HepG2 (cell line): Measurements from ENCODE around the gene PLIN1. TPM values are rescaled to one million over a fixed set of nuclear protein-coding genes. Genes with fewer than 3 reads are reported as not detected.
A peak's percentile ranks its signal among the peaks of the same experiment; 100 is the strongest.

ENCODE experiments used
- DMAP1 ChIP-seq: IDR thresholded peaks from 2 replicates; pipeline ENCODE4 v1.6.1; 2016
- ERF ChIP-seq: IDR thresholded peaks from 2 replicates; pipeline ENCODE4 v1.6.1; 2018; ENCODE audit warnings: missing biosample characterization, missing genetic modification reagents
- GZF1 ChIP-seq: sonication (generic); formaldehyde crosslinking; IDR thresholded peaks from 2 replicates; pipeline ENCODE4 v1.5.1; 2020; ENCODE audit warnings: mild to moderate bottlenecking, missing genetic modification reagents
- HIVEP1 ChIP-seq: sonication (generic); formaldehyde crosslinking; IDR thresholded peaks from 2 replicates; pipeline ENCODE4 v1.4.0; 2020; ENCODE audit warnings: mild to moderate bottlenecking, missing genetic modification reagents
- HNF4G ChIP-seq, 2 experiments: sonication (generic) in 1 of 2; formaldehyde crosslinking in 1 of 2; IDR thresholded peaks; 2 replicates each; pipeline versions ENCODE4 v1.4.0 to v1.6.1; 2011 to 2020; ENCODE audit warnings: borderline replicate concordance in 2 of 2, low read depth in 2 of 2, mild to moderate bottlenecking in 2 of 2, low read length in 1 of 2, missing genetic modification reagents in 1 of 2, moderate library complexity in 1 of 2
- HOXA3 ChIP-seq: sonication (generic); formaldehyde crosslinking; IDR thresholded peaks from 2 replicates; pipeline ENCODE4 v1.5.0; 2020; ENCODE audit warnings: missing genetic modification reagents
- HOXA7 ChIP-seq: sonication (generic); formaldehyde crosslinking; IDR thresholded peaks from 2 replicates; pipeline ENCODE4 v1.8.1; 2022; ENCODE audit warnings: mild to moderate bottlenecking, missing genetic modification reagents, moderate library complexity
- MLLT10 ChIP-seq: sonication (generic); formaldehyde crosslinking; IDR thresholded peaks from 2 replicates; pipeline ENCODE4 v1.4.0; 2020; ENCODE audit warnings: missing genetic modification reagents
- RXRB ChIP-seq: IDR thresholded peaks from 2 replicates; pipeline ENCODE4 v1.6.1; 2016; ENCODE audit warnings: borderline replicate concordance, missing genetic modification reagents, missing compliant biosample characterization
- SAFB2 ChIP-seq: sonication (generic); formaldehyde crosslinking; IDR thresholded peaks from 2 replicates; pipeline ENCODE4 v1.5.1; 2020; ENCODE audit warnings: missing genetic modification reagents, low read depth, mild to moderate bottlenecking, borderline replicate concordance
- ZNF333 ChIP-seq: sonication (generic); formaldehyde crosslinking; IDR thresholded peaks from 2 replicates; pipeline ENCODE4 v1.4.0; 2020; ENCODE audit warnings: mild to moderate bottlenecking, missing genetic modification reagents, borderline replicate concordance
- ZNF883 ChIP-seq: sonication (generic); formaldehyde crosslinking; IDR thresholded peaks from 2 replicates; pipeline ENCODE4 v1.5.1; 2020; ENCODE audit warnings: mild to moderate bottlenecking, missing genetic modification reagents; ENCODE audit errors: not compliant biosample characterization
- ZSCAN9 ChIP-seq: IDR thresholded peaks from 2 replicates; pipeline ENCODE4 v1.6.1; 2016; ENCODE audit warnings: borderline replicate concordance
- polyA plus RNA-seq, 8 experiments: library from polyadenylated mRNA; depleted of rRNA in 3 of 8; stranded (reverse) in 7 of 8; unstranded in 1 of 8; fragments of >200 nt; fragmentation: Illumina TruSeq in 4 of 8; extraction: Trizol in 4 of 8; gene quantifications; 2 replicates each; pipeline versions ENCODE4 v1.2.1 to v1.2.3, GENCODE V29; 2011 to 2016; ENCODE audit warnings: low read depth in 4 of 8, missing spikeins in 1 of 8, mixed read lengths in 1 of 8; ENCODE audit not compliant: insufficient read depth in 1 of 8
- total RNA-seq, 5 experiments: library from RNA; depleted of rRNA; stranded (reverse); fragments of >200 nt; fragmentation: Illumina TruSeq; extraction: Trizol; gene quantifications; 2 replicates each; pipeline ENCODE4 v1.2.3, GENCODE V29; 2016; ENCODE audit warnings: low read depth in 1 of 5
- TF ChIP-seq, protein P1 (sequence below), 2 experiments: IDR thresholded peaks; 2 replicates each; pipeline ENCODE4 v1.6.1; 2011 to 2012; ENCODE audit warnings: low read length in 2 of 2, borderline replicate concordance in 1 of 2, low read depth in 1 of 2, mild to moderate bottlenecking in 1 of 2, moderate library complexity in 1 of 2
- TF ChIP-seq, protein P2 (sequence below): IDR thresholded peaks from 2 replicates; pipeline ENCODE4 v1.6.1; 2016; ENCODE audit warnings: low read depth, missing genetic modification reagents, missing compliant biosample characterization

The PLIN1 gene
- total and polyA plus RNA-seq, 2 of the 13 experiments (the other 11 are each of a cell fraction or from before 2014, with no cell fraction given), result 0.74 to 1.2 TPM

DNA sequence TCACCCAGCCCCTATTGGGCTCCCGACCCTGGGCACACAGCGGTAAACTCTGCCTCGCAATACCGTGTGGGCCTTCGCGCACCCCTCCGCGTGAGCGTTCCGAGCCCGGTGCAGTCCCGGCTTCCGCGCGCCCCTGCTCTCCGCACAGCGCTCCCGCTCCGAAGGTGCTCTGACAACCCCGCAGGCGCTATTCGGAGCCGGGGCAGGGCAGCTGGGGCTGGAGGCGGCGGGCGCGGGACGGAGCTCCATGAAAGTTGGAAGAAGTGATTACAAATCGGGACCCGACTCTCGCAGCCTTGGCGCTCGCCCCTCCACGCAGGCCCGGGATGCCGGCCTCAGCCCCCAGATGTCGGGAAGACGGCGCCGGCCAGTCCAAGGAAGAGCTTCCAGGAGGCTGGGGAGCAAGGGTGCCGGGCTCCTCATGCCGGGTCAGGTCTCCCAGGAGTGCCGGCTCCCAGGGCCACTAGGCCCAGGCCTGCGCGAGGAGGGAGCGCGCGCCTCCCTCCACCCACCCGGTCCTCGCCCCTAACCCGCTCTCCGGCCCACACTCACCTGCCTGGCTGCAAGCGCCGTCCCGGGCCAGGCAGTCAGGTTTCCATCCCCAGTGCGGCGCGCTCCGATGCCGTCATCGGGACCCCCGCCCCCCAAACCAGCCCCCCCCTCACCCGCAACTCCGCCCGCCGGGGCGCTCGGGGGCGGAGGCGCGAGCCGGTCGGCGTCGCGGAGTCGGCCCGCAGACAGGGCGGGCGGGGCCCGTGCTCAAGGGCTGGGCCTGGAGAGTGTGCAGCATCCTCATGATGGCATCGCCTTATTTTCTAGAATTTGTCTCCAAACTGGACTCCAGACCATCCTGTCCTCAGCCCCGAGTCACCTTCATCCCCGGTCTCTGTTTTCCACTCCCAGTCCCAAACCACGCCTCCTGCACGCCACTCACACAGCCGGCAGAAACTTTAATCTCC lies 24.0 kb downstream of the PLIN1 start, which contains the start of gene KIF7 (continued):
- TF ChIP-seq ZSCAN9 (CRISPR knock-in tag) (no peak), HOXA3 (CRISPR knock-in tag) (peak; percentile 38), HOXA7 (CRISPR knock-in tag) (no peak), SAFB2 (CRISPR knock-in tag) (0 out of 2 replicates have a peak, but pooled peaks have one; percentile 25), MLLT10 (CRISPR knock-in tag) (no peak), ZNF883 (CRISPR knock-in tag) (peak; percentile 36), RXRB (no peak), ERF (CRISPR knock-in tag) (no peak), HNF4G (IDR thresholded peaks at IDR 0.05; ENCODE audit: borderline replicate concordance, low read depth, low read length) (no peak), HNF4G (CRISPR knock-in tag; IDR thresholded peaks at IDR 0.05; ENCODE audit: borderline replicate concordance, low read depth) (no peak), GZF1 (CRISPR knock-in tag) (no peak), ZNF333 (CRISPR knock-in tag) (0 out of 2 replicates have a peak, but pooled peaks have one; percentile 58), DMAP1 (CRISPR knock-in tag) (no peak), HIVEP1 (CRISPR knock-in tag) (no peak; the same call in 1 of the 2 replicates)
- TF ChIP-seq, protein P1, sequence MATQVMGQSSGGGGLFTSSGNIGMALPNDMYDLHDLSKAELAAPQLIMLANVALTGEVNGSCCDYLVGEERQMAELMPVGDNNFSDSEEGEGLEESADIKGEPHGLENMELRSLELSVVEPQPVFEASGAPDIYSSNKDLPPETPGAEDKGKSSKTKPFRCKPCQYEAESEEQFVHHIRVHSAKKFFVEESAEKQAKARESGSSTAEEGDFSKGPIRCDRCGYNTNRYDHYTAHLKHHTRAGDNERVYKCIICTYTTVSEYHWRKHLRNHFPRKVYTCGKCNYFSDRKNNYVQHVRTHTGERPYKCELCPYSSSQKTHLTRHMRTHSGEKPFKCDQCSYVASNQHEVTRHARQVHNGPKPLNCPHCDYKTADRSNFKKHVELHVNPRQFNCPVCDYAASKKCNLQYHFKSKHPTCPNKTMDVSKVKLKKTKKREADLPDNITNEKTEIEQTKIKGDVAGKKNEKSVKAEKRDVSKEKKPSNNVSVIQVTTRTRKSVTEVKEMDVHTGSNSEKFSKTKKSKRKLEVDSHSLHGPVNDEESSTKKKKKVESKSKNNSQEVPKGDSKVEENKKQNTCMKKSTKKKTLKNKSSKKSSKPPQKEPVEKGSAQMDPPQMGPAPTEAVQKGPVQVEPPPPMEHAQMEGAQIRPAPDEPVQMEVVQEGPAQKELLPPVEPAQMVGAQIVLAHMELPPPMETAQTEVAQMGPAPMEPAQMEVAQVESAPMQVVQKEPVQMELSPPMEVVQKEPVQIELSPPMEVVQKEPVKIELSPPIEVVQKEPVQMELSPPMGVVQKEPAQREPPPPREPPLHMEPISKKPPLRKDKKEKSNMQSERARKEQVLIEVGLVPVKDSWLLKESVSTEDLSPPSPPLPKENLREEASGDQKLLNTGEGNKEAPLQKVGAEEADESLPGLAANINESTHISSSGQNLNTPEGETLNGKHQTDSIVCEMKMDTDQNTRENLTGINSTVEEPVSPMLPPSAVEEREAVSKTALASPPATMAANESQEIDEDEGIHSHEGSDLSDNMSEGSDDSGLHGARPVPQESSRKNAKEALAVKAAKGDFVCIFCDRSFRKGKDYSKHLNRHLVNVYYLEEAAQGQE (IDR thresholded peaks at IDR 0.05; ENCODE audit: borderline replicate concordance in 1 of 2, low read depth in 1 of 2, low read length in 2 of 2), result no peak
- TF ChIP-seq, protein P2, sequence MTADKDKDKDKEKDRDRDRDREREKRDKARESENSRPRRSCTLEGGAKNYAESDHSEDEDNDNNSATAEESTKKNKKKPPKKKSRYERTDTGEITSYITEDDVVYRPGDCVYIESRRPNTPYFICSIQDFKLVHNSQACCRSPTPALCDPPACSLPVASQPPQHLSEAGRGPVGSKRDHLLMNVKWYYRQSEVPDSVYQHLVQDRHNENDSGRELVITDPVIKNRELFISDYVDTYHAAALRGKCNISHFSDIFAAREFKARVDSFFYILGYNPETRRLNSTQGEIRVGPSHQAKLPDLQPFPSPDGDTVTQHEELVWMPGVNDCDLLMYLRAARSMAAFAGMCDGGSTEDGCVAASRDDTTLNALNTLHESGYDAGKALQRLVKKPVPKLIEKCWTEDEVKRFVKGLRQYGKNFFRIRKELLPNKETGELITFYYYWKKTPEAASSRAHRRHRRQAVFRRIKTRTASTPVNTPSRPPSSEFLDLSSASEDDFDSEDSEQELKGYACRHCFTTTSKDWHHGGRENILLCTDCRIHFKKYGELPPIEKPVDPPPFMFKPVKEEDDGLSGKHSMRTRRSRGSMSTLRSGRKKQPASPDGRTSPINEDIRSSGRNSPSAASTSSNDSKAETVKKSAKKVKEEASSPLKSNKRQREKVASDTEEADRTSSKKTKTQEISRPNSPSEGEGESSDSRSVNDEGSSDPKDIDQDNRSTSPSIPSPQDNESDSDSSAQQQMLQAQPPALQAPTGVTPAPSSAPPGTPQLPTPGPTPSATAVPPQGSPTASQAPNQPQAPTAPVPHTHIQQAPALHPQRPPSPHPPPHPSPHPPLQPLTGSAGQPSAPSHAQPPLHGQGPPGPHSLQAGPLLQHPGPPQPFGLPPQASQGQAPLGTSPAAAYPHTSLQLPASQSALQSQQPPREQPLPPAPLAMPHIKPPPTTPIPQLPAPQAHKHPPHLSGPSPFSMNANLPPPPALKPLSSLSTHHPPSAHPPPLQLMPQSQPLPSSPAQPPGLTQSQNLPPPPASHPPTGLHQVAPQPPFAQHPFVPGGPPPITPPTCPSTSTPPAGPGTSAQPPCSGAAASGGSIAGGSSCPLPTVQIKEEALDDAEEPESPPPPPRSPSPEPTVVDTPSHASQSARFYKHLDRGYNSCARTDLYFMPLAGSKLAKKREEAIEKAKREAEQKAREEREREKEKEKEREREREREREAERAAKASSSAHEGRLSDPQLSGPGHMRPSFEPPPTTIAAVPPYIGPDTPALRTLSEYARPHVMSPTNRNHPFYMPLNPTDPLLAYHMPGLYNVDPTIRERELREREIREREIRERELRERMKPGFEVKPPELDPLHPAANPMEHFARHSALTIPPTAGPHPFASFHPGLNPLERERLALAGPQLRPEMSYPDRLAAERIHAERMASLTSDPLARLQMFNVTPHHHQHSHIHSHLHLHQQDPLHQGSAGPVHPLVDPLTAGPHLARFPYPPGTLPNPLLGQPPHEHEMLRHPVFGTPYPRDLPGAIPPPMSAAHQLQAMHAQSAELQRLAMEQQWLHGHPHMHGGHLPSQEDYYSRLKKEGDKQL, result no peak
